GM12892 (cell line): Measurements from ENCODE around the gene SHMT2.

Experiments
- DNase-seq: peaks from one replicate; pipeline ENCODE4 v3.0.0; 2011; ENCODE audit not compliant: insufficient read length
- FAIRE-seq: peaks from 2 replicates; lab custom pipeline; 2011; peaks lifted over from hg19 to GRCh38; lab: Jason Lieb, UNC
- POLR2A ChIP-seq: IDR thresholded peaks from 2 replicates; pipeline ENCODE4 v1.6.1; 2011; ENCODE audit warnings: low read depth, low read length, control low read depth
- POLR2AphosphoS5 ChIP-seq: IDR thresholded peaks from 2 replicates; pipeline ENCODE4 v1.6.1; 2011; ENCODE audit warnings: low read depth, low read length, control low read depth
- TAF1 ChIP-seq: IDR thresholded peaks from 2 replicates; pipeline ENCODE4 v1.6.1; 2011; ENCODE audit warnings: low read depth, mild to moderate bottlenecking, control low read depth, low read length, borderline replicate concordance

SHMT2 gene

DNA sequence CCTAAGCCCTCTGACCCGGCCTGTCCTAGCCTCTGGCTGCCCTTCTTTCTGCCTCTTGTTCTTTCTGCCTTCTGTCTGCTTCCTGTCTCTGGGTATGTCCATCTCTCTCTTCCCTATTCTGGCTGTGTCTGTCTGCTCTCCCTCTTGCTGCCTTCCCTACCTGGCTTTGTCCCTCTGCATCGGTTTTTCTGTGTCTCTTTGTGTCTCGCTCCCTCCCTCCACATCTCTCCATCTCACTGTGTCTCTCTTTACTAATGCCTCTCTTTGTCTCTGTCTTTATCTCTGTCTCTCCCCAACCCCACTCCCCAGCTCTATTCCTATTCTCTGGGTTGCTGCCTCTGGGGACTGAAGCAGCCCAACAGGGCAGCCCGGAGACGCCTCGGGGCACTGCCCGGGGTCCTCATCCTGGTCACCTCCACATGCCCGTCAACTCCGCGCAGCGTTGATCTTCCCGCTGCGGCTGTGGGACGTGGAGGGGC is 10.1 kb downstream of the SHMT2 start:
- no peak for DNase-seq
- FAIRE-seq = no peak
- TF ChIP-seq TAF1 (no peak), POLR2AphosphoS5 (no peak), POLR2A (no peak)

DNA sequence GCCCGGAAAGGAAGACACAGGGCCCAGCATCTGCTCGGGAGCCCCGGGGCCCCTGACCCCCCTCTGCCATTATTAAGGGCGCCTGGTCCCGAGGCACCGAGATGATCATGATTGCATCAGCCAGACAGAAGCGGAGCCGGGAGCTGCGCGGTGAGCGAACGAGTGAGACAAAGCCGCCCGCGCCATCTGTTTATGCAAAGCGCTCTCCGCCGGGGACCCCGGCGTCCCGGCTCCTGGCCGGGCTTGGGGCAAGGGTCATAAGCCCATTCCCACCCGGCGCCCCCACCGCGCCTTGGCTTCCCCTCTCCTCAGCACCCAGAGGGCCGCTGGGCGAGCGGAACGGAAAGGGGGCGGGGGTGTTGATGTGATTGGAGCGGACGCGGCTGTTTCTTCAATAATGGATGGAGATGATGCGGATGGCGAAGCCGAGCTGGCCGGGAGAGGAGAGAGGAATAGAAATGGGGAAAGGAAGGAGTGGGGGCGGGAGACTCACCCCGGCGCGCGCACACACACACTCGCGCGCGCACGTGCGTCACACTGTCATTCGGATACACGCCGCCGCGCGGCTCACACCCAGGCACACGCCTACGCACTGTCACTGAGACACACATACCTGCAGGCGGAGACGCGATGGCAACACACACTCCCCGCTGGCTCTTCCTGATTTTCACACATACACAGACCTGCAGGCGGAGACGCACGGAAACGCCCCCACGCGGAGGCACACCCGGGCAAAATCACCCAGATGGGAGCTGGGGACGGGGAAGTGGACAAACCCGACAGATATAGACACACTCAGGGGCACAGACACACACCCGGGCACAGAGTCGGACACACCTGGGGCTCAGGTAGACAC is 10.8 kb downstream of the SHMT2 start:
- DNase-seq = peak; percentile 48
- no peak for TF ChIP-seq POLR2A
- TF ChIP-seq POLR2AphosphoS5 = no peak
- TF ChIP-seq TAF1 = no peak
- peak; percentile 92 for FAIRE-seq

DNA sequence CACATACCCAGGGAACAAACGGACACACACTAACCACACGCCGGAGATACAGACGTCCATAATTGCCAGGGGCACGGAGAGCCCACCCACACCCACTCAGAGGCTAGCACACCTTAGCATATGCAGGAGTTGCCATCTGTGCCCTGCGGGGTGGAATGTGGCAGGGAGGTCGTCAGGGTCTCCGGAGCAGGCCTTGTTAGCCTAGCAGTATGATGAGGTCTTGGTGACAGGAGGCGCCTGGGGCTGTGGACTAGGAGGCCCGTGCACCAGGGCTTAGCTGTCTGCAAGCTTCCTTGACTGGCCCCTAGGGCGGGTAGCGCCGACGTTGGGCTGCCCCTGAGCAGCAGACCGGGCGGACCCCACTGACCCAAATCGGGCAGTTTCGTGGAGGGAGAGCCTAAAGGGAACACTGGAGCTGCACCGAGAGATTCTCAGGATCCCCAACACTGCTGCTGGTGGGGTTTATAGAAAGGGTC is 11.5 kb downstream of the SHMT2 start:
- FAIRE-seq (no peak), DNase-seq (no peak)
- TF ChIP-seq POLR2AphosphoS5 (no peak), TAF1 (no peak), POLR2A (no peak)

DNA sequence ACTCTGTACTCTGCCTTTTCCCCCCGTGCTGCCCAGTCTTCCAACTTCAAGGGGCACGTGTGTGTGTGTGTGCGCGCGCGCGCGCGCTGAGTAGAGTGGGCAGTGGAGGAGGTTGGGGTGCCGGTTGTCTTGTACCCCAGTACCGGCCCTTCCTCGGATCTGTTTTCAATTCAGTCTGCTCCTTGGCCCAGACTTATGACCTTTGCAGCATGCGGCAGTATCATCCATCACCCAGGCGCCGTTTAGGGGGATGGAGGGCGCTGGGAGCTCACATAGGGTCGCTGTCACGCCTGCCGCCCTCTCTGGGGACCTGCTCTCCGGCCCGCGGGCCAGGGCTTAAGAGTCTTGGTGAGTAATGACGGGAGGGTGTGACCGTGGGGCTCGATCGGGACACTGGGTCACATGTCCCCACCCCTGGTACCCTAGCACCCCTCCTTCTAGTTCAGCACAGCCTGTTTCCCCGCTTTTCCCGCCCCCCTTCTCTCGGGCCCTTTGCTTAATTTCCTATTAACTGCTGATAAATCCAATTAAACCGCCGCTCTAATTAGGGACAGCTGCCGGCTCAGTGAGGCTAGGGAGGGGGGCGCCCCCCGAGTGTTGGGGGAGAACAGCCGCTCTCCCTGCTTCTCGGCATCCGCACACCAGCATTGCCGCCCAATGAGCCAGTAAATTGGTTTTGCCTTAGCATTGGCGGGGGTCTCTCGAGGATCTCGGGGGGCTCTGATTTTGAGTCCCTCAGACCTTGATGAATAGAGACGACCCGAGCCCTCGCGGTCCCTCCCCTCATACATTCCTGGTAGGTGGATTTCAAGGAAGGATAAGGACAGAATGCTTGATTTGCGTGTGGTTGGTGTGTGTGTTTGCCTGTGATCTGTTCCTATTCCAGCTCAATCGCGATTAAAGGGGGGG is 12.1 kb downstream of the SHMT2 start:
- DNase-seq = no peak
- FAIRE-seq = no peak
- no peak for TF ChIP-seq POLR2A
- TF ChIP-seq POLR2AphosphoS5 = no peak
- no peak for TF ChIP-seq TAF1

DNA sequence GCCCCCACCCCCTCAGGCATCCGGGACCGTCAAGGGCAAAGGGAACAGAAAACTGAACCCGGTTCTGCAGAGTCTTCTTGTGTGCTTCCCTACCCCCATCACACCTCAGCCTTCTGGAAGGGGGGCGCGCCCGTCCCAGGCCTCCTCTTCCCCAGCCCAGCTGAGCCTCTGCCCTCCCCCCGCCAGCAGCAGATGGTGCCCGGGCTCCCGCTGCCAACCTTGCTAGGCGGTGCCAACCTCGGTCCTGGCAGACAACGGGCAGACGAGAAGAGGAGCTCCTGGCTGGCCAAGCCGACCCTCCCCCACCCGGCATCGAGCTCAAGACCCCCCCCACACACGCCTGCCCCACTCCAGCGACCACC is 12.8 kb downstream of the SHMT2 start:
- no peak for DNase-seq
- peak; percentile 58 for FAIRE-seq
- no peak for TF ChIP-seq POLR2A
- no peak for TF ChIP-seq POLR2AphosphoS5
- no peak for TF ChIP-seq TAF1

DNA sequence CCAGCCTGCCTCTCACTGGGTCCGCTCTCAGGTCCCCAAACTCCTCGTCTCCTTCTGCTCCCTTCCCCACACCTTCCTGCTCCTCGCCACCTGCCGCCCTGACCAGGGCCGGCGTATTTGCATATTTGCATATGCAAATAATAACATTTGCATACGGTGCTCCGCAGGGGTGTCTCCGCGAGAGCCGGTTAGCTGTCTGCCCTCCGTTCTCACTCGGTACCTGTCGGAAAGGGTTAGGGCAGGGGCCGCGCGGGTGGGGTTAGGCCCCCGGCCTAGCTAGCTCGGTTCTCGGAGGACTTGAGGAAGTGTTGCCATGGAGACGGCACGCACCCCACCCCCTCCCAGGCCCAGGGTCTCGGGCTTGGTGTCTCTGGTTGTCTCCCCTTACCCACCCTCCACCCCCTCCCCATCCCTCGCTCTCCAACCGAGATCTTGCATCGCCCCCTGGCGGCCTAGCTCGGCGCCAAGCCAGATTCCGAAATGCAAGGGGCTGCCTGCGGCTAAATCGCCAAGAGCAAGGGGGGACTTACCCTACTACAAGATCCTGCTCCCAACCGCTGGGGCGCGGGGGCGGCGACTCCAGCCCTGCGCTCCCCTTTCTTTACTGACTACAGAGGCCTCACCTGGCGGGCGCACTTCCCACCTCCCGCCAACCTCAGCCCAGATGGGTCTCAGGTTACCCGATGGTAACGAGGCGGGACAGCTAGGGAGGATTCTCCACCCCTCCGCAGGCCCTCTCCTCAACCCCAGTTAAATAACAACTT is 13.4 kb downstream of the SHMT2 start:
- DNase-seq (peak; percentile 77), FAIRE-seq (peak; percentile 81)
- TF ChIP-seq TAF1 = no peak
- no peak for TF ChIP-seq POLR2AphosphoS5
- no peak for TF ChIP-seq POLR2A

DNA sequence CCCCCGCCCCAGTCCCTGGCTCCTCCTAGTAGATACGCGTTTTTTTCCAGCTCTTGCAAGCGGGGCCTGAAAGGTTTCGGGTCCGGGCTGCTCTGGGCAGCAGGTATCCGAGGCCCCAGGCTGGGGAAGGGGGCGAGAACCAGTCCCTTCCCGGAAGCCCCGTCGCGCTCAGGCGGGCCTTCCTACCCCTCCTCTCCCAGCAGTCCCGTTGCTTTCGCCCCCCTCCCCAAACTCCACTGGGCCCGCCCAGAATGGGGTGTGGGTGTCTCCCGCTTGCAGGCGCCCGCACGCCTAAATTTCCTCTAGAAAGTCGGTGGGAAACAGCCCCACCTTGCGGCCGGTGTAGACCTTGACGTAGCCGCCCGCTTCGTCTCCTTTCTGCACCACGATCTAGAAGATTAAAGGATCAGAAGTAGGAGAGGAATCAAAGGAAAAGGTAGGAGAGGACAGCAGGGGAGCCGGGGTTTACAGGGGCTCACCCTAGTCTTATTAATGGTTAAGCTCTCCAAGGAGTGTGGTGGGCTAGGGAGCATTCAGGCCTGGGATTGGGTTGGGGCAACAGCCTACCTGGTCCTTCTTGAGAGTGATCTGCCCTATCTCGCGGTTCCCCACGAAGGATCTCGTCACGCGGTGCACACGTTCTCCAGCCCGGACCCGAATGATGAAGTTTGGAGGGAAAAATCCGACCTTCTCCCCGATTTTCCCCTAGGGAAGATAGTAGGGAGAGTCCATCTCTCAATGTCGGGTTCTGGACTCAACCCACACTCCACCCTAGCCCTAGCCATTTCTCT is 14.2 kb downstream of the SHMT2 start:
- DNase-seq = peak; percentile 72
- TF ChIP-seq TAF1 = no peak
- TF ChIP-seq POLR2AphosphoS5 = no peak
- no peak for TF ChIP-seq POLR2A
- FAIRE-seq = peak; percentile 82

DNA sequence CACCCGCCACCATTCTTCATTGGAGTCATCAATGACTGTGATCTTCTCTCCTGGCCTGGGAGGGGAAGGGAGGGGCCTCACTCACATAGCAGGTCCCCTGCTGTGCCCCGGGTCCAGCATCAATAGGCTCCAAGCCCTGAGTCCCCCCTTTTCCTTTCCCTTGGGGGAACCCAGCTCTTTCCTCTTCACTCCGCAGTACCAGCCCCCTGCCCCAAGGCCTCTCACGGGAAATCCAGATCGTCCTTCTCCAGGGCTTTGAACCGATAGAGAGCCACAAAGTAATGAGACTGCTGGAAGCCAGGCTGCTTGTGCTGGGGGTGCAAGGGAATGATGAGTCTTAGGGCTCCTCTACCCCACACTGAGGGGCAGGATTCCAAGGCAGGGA is 14.8 kb downstream of the SHMT2 start:
- no peak for DNase-seq
- no peak for FAIRE-seq
- TF ChIP-seq POLR2AphosphoS5 (no peak), POLR2A (no peak)

DNA sequence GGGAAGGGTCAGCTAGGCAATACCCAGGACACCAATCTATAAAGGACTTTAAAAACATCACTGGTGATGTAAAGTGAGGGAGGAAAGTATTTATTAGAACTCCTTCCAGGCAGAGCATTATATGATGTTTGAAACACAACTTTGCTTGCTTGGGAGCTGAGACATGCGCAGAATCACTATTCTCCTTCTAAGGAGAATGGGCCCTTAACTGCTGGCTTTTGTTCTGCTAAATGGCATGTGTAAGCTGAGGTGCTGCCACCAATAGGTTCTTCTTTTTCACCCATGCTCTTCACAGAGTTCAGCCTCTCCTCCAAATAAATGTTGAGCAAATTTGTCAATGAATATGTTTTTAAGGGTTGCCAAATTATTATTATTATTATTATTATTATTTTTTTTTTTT is 17.5 kb downstream of the SHMT2 start:
- TF ChIP-seq POLR2AphosphoS5 (no peak), TAF1 (no peak), POLR2A (no peak)
- no peak for DNase-seq
- FAIRE-seq = no peak

DNA sequence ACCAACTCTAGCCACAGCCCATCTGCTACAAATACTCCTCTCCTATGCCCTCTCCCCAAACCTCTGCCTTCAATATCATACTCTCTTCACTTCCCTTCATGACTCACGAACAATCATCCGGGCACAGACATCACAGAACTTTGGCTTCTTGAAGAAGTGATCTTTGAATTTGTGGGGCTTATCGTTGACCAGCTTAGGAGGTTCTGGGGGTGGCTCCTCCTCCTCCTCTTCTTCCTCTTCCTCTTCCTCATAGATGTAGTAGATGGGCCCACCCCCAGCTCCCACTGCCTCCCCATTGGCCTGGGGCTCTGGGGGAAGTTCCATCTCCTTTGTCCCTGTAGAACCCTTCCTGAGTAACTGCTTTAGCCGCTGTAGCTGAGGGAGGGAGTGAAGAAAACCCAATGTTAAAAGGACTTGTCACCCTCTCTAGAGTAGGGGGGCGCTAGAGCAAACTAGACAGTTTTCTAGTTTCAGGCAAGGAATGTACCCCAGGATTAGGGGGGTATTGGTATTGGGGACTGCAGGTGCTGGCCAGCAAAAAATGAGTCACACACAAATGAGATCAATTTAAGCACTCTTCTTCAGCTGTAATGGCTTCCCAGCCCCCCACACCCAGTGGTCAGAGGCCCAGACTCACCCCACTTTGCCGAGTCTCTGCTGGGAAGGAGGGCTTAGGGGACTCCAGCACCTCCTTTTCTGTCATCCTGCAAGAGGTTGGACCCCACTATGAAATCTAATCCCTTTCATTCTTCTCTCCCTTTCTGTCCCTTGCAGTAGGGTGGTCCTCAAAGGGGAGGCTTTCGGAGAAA is 19.6 kb downstream of the SHMT2 start:
- no peak for FAIRE-seq
- no peak for DNase-seq
- TF ChIP-seq POLR2A (no peak), POLR2AphosphoS5 (no peak), TAF1 (no peak)
